Sigmoid colon (tissue), 7 donors: ENCODE data around the gene DGKI. TPM values are rescaled to one million over a fixed set of nuclear protein-coding genes. Genes with fewer than 3 reads are reported as not detected.
"Not testable (repeated sequence)": the region's sequence is repeated elsewhere in the genome, so short reads cannot be mapped to it uniquely, and the experiment has no call there.

Source experiments
- DNase-seq: peaks from one replicate; pipeline ENCODE4 v3.0.0-alpha.2; 2019
- H3K27ac ChIP-seq, 4 donors: fragments of 200-600 bp; sonication (generic); one replicate each; pipeline ENCODE4 v1.5.1; 2016 to 2019; ENCODE audit warnings: mild to moderate bottlenecking in 1 of 4
- H3K27me3 ChIP-seq, 3 donors: fragments of 200-600 bp; sonication (generic); one replicate each; pipeline ENCODE4 v1.5.1; 2019; ENCODE audit warnings: mild to moderate bottlenecking in 1 of 3
- H3K36me3 ChIP-seq, 4 donors: fragments of 200-600 bp; sonication (generic); one replicate each; pipeline ENCODE4 v1.5.1; 2016 to 2019
- H3K4me1 ChIP-seq, 4 donors: fragments of 200-600 bp; sonication (generic); one replicate each; pipeline ENCODE4 v1.5.1; 2017 to 2019
- H3K4me3 ChIP-seq, 4 donors: fragments of 200-600 bp; sonication (generic); one replicate each; pipeline ENCODE4 v1.5.1; 2017 to 2019; ENCODE audit warnings: mild to moderate bottlenecking in 2 of 4, moderate library complexity in 1 of 4
- H3K9me3 ChIP-seq, 4 donors: fragments of 200-600 bp in 3 of 4; sonication (generic) in 3 of 4; one replicate each; pipeline versions ENCODE4 v1.5.1 to v1.6.1; 2013 to 2019
- CTCF ChIP-seq, 4 experiments: fragments of 450-650 bp in 3 of 4; fragments of 200-600 bp in 1 of 4; IDR thresholded peaks; one replicate each; pipeline ENCODE4 v1.5.1; 2016 to 2019; ENCODE audit warnings: antibody characterized with exemption in 4 of 4, mild to moderate bottlenecking in 3 of 4, moderate library complexity in 2 of 4
- EP300 ChIP-seq, 4 donors: sonication (generic); formaldehyde crosslinking; IDR thresholded peaks; one replicate each; pipeline ENCODE4 v1.6.1; 2017; ENCODE audit warnings: antibody characterized with exemption in 4 of 4
- POLR2A ChIP-seq, 2 donors: fragments of 450-650 bp; IDR thresholded peaks; one replicate each; pipeline ENCODE4 v1.6.1; 2016; ENCODE audit warnings: antibody characterized with exemption in 2 of 2, mild to moderate bottlenecking in 2 of 2, moderate library complexity in 2 of 2
- POLR2AphosphoS5 ChIP-seq, 4 donors: sonication (generic); formaldehyde crosslinking; IDR thresholded peaks; one replicate each; pipeline ENCODE4 v1.6.1; 2017; ENCODE audit warnings: antibody characterized with exemption in 4 of 4
- WGBS, 2 donors: extraction: QIAGEN DNeasy Blood & Tissue Kit; methylation state at CpG; one replicate each; pipeline ENCODE4 v1.1.7; 2013; 5-methylcytosine and 5-hydroxymethylcytosine counted together
- intact Hi-C: fragments of 100-400 bp; cut with DNase I; formaldehyde crosslinking; loops from one replicate; pipeline ENCODE4 v1.15.1; 2023
- polyA plus RNA-seq, 3 donors: library from polyadenylated mRNA; stranded (reverse); fragments of 200-250 nt; gene quantifications; one replicate each; pipeline ENCODE4 v1.2.3, GENCODE V29; 2013
- total RNA-seq, 4 donors: library from RNA; depleted of rRNA; stranded (reverse); fragments of >200 nt; gene quantifications; one replicate each; pipeline ENCODE4 v1.1.0, GENCODE V29; 2016
- donor health status: healthy with polysubstance abuse.
- donor health status: Bipolar disorder and iron deficiency.
- donor health status: healthy.

Gene DGKI
- total and polyA plus RNA-seq, 7 donors: 0.17 to 7.6 (median 1.0) TPM; not detected in 1

- 94 to 97% methylated on average over 1 of the region's 1 CpG for WGBS, 2 donors
- TF ChIP-seq CTCF (IDR thresholded peaks at IDR 0.05): no peak
- Histone ChIP-seq H3K36me3 (no peaks in the 10 kb centered on the region), H3K4me3 (no peak overlapping the region), H3K9me3 (peaks cover 0 to 10% (median 3%) of the 10 kb centered on the region in 4 donors), H3K27me3 (no peaks in the 10 kb centered on the region), H3K4me1 (no peaks in the 10 kb centered on the region), H3K27ac (no peak overlapping the region)
- intact Hi-C loops: no loop called here
- no peak for DNase-seq
These were observed 12.2 kb downstream of the DGKI start for GRCh38 chr7:137834552-137834951.

GRCh38 chr7:137832990-137833389 is 13.8 kb downstream of the DGKI start:
- H3K4me3 ChIP-seq, H3K4me1 ChIP-seq, H3K27me3 ChIP-seq, DNase-seq, H3K36me3 ChIP-seq, H3K27ac ChIP-seq, intact Hi-C loops: not testable (repeated sequence)
- H3K9me3 ChIP-seq: peaks cover 0 to 10% (median 3%) of the 10 kb centered on the region in 4 donors
- WGBS, 2 donors: 86 to 88% methylated on average over 2 of the region's 2 CpGs

- Histone ChIP-seq H3K4me1 (no peaks in the 10 kb centered on the region), H3K27me3 (no peaks in the 10 kb centered on the region), H3K4me3 (no peak overlapping the region), H3K36me3 (no peaks in the 10 kb centered on the region), H3K27ac (no peak overlapping the region), H3K9me3 (peaks cover 0 to 10% (median 3%) of the 10 kb centered on the region in 4 donors)
- DNase-seq: no peak
- intact Hi-C loops: no loop called here
- WGBS, 2 donors: 83 to 91% methylated on average over 2 of the region's 2 CpGs
- TF ChIP-seq POLR2AphosphoS5 (IDR thresholded peaks at IDR 0.05) (no peak), CTCF (IDR thresholded peaks at IDR 0.05) (no peak), POLR2A (IDR thresholded peaks at IDR 0.05) (no peak), EP300 (IDR thresholded peaks at IDR 0.05) (no peak)
These were observed 14.4 kb downstream of the DGKI start for GRCh38 chr7:137832382-137832781.

- H3K27ac ChIP-seq, intact Hi-C loops, H3K36me3 ChIP-seq, H3K4me3 ChIP-seq, DNase-seq, H3K4me1 ChIP-seq, H3K27me3 ChIP-seq: not testable (repeated sequence)
- H3K9me3 ChIP-seq: peaks cover 0 to 10% (median 3%) of the 10 kb centered on the region in 4 donors
- WGBS, 2 donors: 100% methylated on average over 1 of the region's 1 CpG
These were observed 15.2 kb downstream of the DGKI start for GRCh38 chr7:137831555-137831954.

GRCh38 chr7:137829337-137829992 is 17.3 kb downstream of the DGKI start:
- peaks cover 0 to 10% (median 3%) of the 10 kb centered on the region in 4 donors for H3K9me3 ChIP-seq
- TF ChIP-seq POLR2AphosphoS5 (IDR thresholded peaks at IDR 0.05) (no peak), CTCF (IDR thresholded peaks at IDR 0.05) (no peak), EP300 (IDR thresholded peaks at IDR 0.05) (no peak), POLR2A (IDR thresholded peaks at IDR 0.05) (no peak)

GRCh38 chr7:137828456-137828855 is 18.3 kb downstream of the DGKI start:
- Histone ChIP-seq H3K27me3 (no peaks in the 10 kb centered on the region), H3K4me1 (no peaks in the 10 kb centered on the region), H3K4me3 (no peak overlapping the region), H3K9me3 (peaks cover 0 to 5% (median 3%) of the 10 kb centered on the region in 4 donors), H3K27ac (no peak overlapping the region), H3K36me3 (no peaks in the 10 kb centered on the region)
- no peak for DNase-seq
- TF ChIP-seq POLR2A (IDR thresholded peaks at IDR 0.05) (no peak), POLR2AphosphoS5 (IDR thresholded peaks at IDR 0.05) (no peak), CTCF (IDR thresholded peaks at IDR 0.05) (no peak), EP300 (IDR thresholded peaks at IDR 0.05) (no peak)
- WGBS, 2 donors: 78 to 86% methylated on average over 1 of the region's 1 CpG
- intact Hi-C loops: no loop called here

More at GRCh38 chr7:137829337-137829992, 17.3 kb downstream of the DGKI start:
- DNase-seq: no peak
- H3K4me1 ChIP-seq: no peaks in the 10 kb centered on the region
- H3K27ac ChIP-seq: no peak overlapping the region
- no peaks in the 10 kb centered on the region for H3K36me3 ChIP-seq
- intact Hi-C loops: no loop called here
- no peaks in the 10 kb centered on the region for H3K27me3 ChIP-seq
- 76% methylated on average over 7 of the region's 7 CpGs for WGBS, 2 donors
- H3K4me3 ChIP-seq: no peak overlapping the region
